GM19043 (cell line): ENCODE measurements around the gene CSTPP1.
"Not testable (repeated sequence)": the region's sequence is repeated elsewhere in the genome, so short reads cannot be mapped to it uniquely, and the experiment has no call there.

Experiments used
- ATAC-seq: cut with Tn5 transposase; IDR thresholded peaks from one replicate; pipeline ENCODE4 v1.9.1; 2021; ENCODE audit warnings: low read depth; ENCODE audit not compliant: unreplicated experiment

CSTPP1 gene

DNA sequence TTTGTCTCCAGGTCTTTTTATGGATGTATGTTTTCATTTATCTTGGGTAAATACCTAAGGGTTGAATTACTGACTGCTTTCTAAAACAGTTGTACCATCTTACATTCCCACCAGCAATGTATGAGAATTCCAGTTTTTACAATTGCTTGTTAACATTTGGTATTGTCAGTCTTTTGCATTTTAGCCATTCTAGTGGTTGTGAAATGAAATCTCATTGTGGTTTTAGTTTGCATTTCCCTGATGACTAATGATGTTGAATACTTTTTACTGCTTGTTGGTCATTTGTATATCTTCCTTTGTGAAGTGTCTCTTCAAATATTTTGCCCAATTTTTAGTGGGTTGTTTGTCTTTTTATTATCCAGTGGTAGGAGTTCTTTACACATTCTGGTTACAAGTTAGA is 147.4 kb downstream of the CSTPP1 start:
- no peak for ATAC-seq

DNA sequence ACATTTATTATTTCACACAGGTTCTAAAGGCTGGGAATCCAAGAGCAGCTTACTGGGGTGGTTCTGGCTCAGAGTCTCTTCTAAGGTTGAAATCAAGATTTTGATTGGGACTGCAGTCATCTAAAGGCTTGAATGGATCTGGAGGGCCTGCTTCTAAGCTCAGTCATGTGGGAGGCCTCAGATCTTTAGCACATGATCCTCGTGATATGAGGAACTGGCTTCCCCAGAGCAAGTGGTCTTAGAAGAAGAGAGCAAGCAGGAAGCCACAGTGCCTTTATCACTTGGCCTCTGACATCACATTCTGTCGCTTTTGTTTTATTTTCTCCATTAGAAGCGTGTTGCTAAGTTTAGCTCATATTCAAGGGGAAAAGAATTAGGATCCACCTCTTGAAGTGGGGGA is 151.2 kb downstream of the CSTPP1 start:
- ATAC-seq = no peak

DNA sequence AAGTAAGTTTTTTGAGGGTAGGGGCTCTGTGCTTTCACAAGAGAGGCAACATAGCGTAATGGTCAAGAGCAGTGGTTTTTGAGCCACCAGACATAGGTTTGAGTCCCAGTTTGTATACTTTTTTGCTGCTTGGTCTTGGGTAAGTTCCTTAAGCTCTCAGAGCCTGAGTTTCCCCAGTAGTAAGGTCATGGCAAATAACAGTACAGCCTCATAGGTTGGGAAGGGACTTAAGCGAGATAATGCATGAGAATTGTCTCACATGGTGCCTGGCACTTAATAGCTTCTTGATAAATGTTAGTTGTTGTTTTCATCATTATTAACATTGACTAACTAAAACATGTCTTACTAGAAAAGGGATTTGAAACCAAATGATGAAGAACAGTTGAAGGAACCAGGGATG is 157.0 kb downstream of the CSTPP1 start:
- no peak for ATAC-seq

DNA sequence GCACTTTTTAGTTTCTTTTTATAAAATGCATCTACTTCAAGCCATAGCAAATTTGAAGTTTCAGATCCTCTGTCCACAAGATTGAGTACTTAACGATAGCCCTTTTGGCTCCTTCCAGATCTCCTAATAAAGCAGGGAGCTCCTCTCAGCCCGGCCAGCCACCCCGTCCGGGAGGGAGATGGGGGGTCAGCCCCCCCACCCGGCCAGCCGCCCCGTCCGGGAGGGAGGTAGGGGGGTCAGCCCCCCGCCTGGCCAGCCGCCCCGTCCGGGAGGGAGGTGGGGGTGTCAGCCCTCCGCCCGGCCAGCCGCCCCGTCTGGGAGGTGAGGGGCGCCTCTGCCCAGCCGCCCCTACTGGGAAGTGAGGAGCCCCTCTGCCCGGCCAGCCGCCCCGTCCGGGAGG is 160.3 kb downstream of the CSTPP1 start:
- not testable (repeated sequence) for ATAC-seq

DNA sequence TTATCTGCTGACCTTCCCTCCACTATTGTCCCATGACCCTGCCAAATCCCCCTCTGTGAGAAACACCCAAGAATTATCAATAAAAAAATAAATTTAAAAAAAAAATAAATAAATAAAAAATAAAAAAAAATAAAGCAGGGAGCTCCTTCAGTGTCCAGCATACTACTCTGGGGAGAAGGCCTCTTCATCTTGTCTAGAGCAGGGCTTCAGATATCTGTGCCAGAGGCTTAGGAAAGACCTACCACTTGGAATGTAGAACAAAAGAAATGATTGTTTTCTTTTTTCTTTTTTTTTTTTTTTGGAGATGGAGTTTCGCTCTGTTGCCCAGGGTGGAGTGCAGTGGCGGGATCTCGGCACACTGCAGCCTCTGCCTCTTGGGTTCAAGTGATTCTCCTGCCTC is 161.7 kb downstream of the CSTPP1 start:
- not testable (repeated sequence) for ATAC-seq

DNA sequence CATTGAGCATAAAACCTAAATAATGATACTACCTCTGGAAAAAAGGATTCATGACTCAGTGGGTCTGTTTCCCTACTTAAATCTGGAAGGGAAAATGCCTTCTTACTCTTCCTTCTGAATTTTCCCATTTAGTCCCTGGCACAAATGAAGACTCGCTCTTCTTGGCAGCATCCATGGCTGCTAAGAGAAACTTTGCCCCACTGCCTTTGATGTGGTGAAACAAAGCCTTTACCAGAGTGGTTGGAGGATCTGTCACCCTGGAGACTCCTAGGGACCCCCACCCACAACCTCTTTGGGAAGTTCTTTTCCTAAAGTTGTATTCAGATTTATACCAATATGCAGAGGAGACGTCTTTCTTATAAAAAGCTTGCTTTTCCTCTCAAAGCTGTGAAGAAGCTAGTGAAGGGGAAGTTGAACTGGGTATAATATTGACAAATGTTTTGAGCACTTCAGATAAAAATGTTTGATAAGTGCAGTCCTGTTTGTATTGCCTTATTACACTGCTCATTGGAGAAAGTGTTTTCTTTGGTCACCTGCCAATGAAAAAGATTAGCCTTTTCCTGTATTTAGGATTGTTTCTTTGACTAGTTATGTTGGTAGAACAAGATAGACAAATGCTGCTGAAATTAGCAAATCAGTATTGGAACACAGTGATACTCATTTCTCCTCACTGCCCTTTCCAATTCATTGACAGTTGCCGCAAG is 162.8 kb downstream of the CSTPP1 start:
- no peak for ATAC-seq

DNA sequence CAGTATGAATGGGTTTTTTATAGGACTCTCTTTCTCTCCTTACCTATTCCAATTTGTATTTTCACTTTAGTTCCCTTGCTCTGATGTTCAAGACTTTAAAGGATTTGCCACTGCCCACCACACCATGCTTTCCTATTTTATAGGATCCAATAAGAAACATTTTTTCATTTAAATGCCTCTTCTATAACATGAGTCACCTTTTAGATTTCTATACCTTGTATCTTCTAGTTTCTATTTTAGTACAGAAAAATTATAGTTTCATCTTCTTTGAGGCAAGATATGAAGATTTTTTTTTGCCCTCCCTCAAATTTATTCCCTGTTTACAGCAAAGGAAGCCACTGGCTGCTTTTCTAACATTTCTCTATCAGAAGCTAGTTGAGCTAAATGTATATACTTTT is 163.4 kb downstream of the CSTPP1 start:
- no peak for ATAC-seq

DNA sequence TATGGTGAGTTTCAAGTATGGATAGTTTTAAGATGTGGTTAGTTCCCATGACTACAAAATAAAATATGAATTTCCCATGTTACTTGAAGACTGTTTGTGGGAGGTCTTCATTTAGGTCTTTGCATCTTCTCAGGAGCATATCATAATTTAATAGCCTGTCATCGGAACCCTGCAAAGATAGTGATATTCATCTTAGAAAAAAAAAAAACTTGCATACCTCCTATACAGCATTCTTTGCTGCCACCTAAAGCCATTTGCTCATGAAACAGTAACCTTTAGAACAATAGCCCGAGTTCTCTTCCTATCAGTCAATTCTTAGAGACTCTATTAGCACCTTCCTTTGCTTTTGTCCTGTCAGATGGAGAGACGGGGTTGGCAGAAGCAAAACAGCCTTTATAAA is 164.8 kb downstream of the CSTPP1 start:
- ATAC-seq = no peak

DNA sequence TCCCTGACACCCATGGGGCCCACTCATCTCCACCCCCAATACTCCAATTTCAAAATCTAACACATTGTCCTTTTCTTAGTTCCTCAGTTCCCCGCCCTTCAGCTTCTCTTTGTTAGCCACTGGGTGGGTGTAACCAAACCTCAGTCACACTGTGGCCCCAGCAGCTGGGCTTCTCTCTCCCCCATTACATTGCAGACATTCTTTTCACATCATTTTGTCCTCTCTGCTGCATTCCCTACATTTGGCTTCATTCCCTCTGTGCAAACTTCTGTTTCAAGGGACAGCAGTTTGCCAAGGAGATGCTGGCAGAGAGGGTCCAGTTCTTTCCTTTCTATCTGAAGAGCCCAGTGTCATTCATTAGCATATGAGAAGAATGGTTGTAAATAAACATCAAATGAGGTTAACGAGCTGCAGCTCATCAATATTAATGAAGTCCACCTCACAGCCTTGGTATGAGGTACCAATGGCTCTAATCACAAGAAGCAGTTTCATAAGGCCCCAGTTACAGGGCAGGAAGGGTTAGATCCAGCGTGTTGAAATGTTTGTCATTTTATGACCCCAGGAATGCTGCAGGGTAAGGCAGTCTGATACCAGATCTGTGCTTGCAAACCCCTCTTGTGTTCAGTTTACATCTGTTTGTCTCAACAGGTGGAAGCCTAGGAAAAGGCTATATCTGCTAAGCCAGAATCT is 167.8 kb downstream of the CSTPP1 start:
- ATAC-seq = no peak

DNA sequence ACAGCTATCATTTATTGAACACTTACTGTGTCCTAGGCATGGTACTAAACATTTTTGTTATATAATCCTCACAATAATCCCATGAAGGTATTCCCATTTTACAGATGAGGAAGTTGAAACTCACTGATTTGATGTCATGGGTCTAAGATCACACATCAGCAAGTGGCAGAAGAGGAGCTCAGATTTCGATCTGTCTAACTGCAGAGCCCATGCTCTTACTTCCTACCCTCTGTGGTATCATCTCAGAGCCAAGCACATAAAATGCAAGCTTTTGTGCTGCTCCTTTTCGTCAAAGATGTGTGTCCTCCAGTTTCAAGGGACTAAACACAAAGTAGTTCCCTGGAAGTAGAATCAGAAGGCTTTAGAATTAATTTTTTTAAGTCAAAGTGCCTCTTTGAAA is 169.0 kb downstream of the CSTPP1 start:
- ATAC-seq = no peak

DNA sequence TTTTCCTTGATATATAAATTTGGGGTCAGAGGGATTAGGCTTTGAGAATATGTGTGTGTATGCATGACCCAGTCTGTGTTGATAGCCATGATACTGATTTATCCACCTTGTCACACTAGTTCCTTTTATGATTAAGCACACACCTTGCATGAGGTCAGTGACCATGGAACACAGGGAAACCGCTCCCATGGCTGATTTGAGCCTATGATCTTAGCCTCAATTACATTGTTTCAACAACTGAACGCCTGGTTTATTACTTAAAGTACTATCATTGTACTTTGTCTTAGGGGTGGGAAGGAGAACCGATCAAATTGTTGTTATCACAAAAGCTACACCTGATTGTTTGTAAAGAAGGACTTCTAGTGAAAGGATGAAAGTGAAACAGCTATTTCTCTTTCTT is 169.4 kb downstream of the CSTPP1 start:
- ATAC-seq = no peak

DNA sequence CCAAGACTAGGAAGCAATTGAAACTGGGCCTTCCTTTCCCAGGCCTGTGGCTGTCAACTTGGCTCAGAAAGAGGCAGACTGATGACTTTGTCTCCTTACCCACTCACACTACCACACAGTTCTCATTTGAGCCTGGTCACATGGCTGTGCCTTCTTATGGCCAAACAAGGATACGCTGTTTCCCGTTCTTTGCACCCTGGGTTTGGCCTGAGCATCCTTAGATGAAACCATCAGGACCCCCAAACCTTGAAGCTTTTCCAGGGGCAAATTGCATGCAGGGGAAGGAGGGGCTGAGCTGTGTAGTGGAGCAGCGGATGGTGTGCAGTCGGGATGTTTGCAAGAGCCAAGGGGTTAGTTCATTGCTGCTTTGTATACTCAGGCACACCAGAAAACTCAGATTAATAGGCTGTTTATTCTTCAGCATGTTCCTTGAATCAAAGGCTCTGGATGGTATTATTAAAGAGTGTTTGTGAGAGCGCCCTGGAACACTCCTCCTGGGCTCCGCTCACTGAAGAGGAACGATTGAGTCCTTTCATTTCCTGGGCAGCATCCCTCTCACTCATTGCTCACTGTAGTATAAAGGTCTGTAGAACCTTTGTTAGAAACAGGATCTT is 170.3 kb downstream of the CSTPP1 start:
- ATAC-seq = no peak

DNA sequence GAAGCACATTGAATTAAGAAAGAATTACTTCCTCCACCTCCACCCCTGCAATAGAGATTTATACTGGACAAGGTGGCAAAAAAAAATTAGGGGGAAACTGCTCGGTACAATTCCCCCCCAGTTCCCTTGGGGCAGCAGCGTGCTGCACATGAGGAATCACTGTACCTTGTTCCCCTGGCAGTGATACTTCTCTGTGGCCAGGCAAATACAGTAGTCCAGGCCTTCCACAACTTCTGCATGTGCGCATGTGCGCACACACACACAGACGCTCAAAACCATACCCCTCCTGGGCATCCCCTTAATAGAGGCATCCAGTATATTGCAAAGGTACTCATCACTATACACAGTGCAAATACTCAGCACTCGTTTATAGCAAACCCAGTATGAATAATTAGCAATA is 171.2 kb downstream of the CSTPP1 start:
- no peak for ATAC-seq

DNA sequence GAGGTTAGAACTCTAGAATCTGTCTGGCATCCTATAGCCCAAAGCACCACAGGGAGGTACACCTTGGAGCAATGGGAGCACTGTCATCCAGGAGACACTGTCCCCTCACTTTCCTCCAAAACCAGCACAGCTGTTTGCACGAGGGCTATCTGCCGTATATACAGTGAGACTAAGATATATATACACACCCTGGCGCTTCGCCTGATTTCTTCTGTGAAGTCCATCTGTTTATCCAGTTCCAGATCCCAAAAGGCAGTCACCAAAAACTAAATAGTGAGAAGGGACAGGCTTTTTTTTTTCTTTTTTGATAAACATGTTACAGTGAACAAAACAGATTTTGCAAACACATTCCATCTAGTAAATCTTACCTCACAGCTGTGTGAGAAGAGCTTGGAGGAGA is 171.7 kb downstream of the CSTPP1 start:
- ATAC-seq = no peak

DNA sequence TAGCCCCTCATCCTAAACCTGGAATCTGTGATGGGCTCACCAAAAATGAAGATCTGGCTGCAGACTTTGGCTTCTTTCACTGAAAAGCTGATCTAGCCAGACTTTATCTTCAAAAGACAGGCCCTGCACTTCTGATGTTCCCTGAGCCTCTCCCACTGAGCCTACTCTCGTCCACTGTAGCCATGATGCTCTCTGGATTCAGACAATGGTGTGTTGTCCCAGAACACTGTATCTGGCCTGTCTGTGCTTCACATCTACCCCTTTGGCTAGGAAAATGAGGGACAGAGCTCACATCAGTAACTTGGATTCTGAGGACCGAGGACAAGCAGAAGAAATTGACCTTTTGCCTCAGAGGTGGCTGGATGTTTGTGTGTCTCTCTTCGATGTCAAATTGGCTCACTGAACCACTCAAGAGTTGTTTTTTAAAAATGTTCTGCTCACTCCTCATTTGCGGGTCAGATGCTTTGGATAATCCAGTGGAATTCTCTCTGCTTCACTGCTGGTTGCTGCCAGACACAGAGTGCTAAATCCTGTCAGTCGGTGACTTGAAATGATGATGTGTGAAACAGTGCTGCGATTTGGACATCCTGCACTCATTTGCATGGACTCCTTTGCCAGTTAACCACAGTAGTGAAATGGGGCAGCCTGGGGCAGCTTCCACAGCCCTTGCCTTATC is 172.6 kb downstream of the CSTPP1 start:
- ATAC-seq = no peak

DNA sequence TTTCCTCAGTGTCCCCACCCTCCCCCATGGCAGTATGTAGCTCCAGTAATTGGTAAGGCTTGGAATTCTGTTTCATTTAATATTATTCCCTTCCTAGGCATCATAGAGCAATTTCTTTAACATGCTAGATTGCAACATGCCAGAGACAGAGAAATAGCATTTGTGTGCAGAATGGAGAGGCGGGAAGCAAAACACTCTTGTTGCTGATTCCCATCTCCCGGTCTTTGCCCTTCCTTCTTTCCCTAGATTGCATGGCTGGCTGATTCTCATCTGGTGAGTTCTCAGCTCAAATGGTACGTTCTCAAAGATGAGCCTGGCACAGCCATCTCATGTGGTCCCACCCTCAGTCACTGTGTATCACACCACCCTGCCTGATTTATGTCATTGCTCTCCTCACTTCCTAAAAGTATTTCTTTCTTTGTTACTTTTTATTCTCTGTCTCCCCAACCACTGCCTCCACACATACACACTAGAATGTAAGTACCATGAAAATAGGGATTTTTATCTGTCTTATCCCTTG is 173.2 kb downstream of the CSTPP1 start:
- ATAC-seq = no peak

DNA sequence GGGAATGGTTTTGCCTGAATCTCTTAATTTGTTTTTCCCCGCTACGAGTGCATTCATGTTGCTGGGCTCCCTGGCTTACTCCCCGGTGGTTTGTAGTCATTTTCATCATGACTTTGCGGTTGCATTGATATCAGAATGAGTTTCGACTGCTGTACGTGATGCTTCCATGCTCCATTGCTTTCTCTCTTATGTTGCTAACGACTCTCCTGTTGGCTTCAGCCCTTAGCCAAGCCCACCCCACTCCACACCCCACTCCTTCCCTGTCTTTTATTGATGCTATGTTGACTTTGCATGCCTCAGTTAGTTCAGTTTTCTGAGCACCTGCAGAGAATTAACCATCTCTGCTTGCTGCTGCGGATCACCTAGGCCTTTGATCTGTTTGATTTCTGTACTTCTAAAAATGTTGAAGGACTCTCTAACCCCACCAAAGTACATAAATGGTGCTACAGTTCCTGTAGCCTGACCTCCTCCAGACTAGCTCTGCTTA is 174.8 kb downstream of the CSTPP1 start:
- ATAC-seq = no peak

DNA sequence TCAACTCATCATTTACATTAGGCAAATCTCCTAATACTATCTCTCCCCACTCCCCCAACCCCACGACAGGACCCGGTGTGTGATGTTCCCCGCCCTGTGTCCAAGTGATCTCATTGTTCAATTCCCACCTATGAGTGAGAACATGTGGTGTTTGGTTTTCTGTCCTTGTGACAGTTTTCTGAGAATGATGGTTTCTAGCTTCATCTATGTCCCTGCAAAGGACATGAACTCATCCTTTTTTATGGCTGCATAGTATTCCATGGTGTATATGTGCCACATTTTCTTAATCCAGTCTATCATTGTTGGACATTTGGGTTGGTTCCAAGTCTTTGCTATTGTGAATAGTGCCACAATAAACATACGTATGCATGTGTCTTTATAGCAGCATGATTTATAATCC is 176.4 kb downstream of the CSTPP1 start:
- ATAC-seq = not testable (repeated sequence)

DNA sequence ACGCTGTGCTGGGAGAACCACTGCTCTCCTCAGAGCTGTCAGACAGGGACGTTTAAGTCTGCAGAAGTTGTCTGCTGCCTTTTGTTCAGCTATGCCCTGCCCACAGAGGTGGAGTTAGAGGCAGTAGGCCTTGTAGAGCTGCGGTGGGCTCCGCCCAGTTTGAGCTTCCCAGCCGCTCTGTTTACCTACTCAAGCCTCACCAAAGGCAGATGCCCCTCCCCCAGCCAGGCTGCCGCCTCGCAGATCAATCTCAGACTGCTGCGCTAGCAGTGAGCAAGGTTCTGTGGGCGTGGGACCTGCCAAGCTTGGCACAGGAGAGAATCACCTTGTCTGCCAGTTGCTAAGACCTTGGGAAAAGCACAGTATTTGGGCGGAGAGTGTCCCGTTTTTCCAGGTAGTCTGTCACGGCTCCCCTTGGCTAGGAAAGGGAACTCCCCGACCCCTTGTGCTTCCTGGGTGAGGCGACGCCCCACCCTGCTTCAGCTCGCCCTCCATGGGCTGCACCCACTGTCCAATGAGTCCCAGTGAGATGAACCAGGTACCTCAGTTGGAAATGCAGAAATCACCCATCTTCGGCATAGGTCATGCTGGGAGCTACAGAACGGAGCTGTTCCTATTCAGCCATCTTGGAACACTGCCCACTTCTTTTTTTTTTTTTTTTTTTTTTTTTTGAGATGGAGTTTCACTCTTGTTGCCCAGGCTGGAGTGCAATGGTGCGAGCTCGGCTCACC is 182.6 kb downstream of the CSTPP1 start:
- ATAC-seq = not testable (repeated sequence)

DNA sequence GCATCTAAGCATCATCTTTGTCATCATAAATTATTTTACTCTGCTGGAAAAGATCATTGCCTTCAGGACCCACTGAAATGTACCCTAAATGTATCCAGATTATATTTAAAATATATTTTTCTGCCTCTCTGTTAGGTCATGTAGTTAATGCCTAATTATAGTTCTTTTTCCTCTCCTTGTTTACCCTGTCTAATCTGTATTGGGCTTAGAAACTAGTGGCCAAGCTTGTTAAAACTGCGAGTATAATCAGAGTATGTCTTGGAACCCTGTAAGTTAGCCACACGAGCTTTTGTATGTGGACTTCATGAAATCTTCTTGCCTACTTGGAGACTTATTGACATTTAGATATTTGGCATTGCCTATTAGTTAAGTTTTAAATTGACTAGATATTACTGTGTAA is 184.5 kb downstream of the CSTPP1 start:
- no peak for ATAC-seq
